HuH-7.5 (cell line): ENCODE data around the gene CHRNG.
"Not testable (repeated sequence)": the region's sequence is repeated elsewhere in the genome, so short reads cannot be mapped to it uniquely, and the experiment has no call there.

Experiments
- DNase-seq: peaks from one replicate; pipeline ENCODE4 v3.0.0; 2011; ENCODE audit warnings: low spot score

CHRNG gene

GRCh38 chr2:232545511-232546375 is 6.3 kb downstream of the CHRNG start:
- no peak for DNase-seq

GRCh38 chr2:232547991-232548390 is 8.5 kb downstream of the CHRNG start:
- no peak for DNase-seq

DNA sequence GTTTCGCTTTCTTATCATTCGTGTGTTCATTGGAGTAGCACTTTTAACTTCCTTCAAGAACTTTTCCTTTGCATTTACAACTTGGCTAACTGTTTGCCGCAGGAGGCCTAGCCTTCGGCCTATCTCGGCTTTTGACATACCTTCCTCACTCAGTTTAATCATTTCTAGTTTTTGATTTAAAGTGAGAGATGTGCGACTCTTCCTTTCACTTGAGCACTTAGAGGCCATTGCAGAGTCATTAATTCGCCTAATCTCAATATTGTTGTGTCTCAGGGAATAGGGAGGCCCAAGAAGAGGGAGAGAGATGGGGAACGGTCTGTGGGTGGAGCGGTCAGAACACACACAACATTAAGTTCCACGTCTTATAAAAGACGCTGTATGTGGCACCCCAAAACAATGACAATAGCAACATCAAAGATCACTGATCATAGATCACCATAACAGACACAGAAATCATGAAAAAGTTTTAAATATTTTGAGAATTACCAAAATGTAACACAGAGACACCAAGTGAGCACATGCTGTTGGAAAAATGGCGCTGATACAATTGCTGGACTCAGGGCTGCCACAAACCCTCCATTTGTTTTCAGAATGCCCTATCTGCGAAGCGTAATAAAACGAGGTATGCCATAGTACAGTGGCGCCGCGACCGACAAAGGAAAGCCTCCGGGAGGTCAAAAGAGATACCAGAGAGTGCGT is 10.3 kb downstream of the CHRNG start:
- DNase-seq: no peak

DNA sequence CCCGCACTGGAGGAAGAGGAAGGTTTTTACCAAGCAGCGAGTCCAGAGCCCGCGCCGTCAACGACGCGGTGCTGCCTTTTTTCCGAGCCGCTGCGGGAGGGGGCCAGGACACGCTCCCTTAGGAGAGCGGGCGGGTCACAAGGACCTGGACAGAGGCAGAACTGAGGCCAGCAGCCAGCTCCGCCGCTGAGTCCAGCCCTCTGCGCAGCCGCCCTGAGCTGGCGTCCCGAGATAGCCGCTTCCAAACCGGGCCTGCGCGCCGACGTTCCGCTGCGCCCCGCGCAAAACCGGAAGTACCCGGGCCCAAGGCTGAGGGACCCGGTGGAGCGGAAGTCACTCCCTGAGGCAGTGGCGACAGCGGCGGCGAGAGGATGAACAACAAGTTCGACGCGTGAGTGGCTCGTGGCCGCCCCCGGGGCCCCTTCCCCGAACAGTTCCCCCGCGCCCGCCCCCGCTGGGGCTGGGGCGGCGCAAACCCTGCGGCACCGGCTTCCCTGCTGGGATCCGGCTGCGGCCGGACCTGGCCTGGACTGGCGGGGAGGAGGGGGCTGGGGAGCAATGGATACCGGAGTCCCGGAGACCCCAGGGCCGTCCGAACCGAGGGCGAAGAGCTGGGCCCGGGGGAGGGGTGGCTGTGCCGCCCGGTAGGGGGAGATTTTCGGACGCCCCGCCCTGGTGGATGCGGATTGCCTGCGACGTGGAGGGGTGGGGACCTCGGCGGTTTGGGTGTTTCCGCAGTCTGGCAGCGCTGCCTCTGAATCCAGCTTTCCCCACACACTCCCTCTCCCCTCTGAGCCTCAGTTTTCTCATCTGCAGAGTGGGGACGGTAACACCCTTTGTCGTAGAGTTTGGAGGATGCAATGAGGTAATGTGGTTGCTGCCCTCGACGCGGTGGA is 11.1 kb downstream of the CHRNG start, which contains the start of the genes EIF4E2 and TIGD1:
TSS of gene EIF4E2 (plus strand) at position 336 of the 896 bp plus-strand sequence. CDS start at position 372, 36 bp downstream.
TSS of gene TIGD1 (minus strand) at position 204 of the 896 bp plus-strand sequence. CDS start 675 bp downstream, outside the sequence.
- peak; percentile 96 for DNase-seq

GRCh38 chr2:232551250-232551638 is 11.8 kb downstream of the CHRNG start:
- no peak for DNase-seq

DNA sequence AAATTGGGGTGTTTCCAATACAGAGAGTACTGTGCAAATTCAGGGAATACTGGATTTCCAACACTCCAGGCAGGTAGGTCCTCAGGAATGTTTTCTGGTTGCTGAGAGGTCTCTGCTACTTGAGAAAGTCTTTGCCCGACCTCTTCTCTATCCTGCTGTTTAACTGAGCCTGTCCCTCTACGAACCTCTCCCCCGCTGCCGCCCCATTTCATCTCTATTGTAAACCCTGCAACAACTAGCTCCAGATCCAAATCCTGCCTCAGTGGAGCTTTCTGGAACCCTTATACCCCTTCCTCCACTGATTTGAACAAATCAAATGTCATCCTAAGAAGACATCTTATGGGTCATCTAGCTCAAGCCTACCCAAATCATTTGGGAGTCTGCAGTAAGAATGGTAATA is 12.3 kb downstream of the CHRNG start:
- DNase-seq: no peak

DNA sequence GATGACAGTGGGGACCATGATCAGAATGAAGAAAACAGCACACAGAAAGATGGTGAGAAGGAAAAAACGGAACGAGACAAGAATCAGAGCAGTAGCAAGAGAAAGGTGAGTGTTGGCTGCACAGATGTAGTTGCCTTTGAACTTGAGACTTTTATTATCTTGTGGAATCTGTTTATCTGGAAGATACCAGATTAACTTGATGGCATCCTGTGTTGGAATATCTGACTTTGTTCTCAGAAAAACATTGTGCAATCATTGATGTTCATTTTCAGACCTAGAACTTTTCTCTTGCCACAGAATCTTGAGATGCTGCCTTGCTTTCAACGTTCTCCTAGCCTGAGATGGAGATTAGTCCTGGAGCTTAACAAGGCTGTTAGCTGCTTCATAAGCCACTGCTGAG is 16.9 kb downstream of the CHRNG start:
- no peak for DNase-seq

- no peak for DNase-seq
Measured at GRCh38 chr2:232562515-232563151, 23.1 kb downstream of the CHRNG start.

GRCh38 chr2:232563580-232563979 is 24.1 kb downstream of the CHRNG start:
- no peak for DNase-seq

GRCh38 chr2:232567721-232568120 is 28.2 kb downstream of the CHRNG start:
- no peak for DNase-seq

DNA sequence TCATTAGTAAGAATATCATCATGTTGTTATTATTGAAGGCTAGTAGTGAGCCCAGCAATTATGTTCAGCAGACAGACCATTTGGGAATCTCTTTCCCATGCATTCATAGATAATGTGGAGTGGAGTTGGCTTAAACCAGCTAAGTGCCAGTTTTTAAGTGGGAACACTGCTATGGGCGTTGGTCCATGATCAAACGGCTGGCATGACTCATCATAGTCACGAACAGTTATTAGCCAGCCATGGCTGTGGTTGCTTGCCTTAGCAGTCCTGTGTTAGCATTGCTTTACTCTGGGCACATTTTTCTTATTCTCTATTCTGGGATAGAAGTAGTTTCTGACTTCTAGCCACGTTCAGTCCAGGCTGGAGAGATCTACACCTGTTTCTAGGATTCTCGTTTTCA is 28.7 kb downstream of the CHRNG start:
- DNase-seq: no peak

GRCh38 chr2:232569541-232569940 is 30.0 kb downstream of the CHRNG start:
- no peak for DNase-seq

- not testable (repeated sequence) for DNase-seq
Measured at GRCh38 chr2:232570481-232570880, 31.0 kb downstream of the CHRNG start.

DNA sequence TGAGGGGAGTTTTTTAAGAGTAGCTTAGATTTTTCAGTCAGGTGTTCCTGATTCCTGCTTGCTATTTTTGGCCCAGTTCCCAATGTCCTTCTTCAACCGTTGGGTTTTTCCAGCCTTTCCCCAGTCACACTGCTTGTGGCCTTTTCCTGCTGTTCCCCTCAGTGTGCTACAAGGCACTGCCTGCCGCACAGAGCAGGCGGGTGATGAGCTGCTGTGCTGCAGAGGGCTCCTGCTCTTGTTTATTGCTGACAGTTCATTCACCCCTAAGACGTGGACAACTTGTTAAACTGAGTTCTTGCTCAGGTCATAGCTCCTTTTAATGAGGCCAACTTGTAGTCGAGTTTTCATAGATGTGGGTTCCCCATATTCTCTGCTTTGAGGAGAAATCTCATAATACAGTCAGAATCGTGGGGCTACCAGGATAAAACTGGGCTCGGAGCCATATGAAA is 31.6 kb downstream of the CHRNG start:
- no peak for DNase-seq

DNA sequence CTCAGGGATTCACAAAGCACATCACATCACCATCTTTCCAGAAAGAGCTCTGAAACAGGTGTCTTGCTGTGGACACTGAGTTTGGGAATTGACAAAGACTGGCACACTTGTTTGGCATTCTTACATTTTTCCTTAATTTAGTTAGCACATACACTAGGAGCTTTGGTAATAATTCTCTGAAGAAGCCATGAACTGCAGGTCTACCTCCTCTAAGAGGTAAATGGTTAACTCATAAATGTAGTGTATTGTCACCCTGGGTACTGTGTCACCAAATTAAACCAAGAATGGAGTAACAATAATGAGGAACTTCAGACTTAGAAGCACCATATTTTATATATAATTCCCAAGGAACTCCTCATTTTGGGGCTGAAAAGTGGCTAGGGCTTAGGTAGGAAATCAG is 33.5 kb downstream of the CHRNG start:
- no peak for DNase-seq

DNA sequence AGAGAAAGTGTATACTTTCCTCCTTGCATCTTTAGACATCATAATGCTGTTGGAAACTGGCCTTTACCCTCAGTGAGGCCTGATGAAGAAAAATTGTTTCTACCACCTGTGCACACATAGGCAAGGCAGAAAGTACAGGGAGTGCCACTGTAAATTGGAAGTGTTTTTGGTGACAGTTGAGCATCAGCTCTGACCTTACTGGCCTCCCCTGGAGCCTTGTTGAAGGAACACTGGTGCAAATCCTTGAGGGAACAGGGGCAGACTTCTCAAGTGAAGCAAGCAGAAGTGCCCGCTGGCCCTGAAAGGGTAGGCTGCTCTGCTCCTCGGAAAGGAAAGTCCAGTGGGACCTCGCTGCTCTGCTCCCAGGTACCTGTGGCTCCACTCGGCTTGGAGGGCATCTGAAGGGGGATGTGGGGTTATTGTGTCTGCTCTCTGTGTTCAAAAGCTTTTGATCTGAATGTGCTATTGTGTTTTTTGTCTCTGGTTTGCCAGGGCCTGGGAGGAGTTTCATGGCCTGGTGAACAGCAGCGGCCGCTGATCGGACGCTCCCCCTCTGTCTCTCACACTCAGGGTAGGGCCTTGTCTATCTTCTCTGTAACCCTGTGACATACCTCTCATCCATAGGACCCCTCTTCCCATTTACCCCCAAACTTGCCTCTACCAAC is 34.4 kb downstream of the CHRNG start:
- no peak for DNase-seq

GRCh38 chr2:232574674-232575403 is 35.3 kb downstream of the CHRNG start:
- DNase-seq: no peak

DNA sequence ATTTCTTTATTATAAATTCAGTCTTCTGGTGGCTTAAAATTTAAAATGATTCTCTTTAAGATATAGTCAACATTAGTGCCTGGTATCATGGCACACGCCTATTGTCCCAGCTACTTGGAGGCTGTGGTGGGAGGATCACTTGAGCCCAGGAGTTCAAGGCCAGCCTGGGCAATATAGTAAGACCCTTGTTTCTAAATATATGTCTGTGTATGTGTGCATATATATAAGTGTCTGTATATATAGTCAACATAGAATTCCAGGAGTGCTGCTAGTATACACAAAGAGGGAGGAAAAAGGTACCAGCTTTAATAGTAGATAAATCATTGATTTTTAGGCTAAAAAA is 35.9 kb downstream of the CHRNG start:
- DNase-seq: no peak

DNA sequence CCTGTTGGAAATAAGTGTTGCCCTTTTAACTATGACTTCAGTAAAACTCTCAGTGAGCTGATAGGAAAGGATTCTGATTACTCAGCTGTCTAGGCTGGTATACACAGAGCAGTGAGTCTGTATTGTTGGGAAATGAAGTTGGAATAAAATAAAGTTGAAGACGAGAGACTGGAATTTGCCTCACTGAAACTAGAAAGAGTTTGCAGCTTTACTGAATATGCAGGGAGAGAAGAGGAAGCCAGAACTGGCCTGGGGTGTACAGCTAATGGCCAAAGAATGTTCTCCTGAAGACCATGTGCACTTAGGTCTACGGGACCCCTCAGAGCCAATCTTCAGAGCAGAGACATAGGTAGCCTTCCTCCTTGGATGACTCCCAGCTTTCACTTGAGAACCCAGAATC is 37.5 kb downstream of the CHRNG start:
- no peak for DNase-seq

DNA sequence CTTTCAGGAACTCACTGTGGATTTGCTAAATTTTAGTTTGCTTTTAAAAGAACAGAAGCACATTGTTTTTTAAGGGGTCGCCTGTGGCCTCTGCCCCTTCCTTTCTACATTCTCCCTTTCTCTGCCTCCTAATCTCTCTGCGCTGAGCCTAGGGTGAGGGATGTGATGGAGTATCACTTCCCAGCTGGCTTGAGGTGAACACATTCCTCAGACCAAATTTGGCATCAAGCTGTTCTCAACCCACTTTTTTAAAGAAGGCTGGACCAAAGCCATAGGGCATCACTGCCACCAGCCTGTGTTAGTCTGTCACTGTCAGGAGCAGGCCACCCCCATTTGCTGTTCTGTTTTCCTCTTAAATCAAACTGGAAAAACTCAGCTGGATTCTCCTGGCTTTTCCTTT is 38.3 kb downstream of the CHRNG start:
- DNase-seq: no peak
